ENCODE data around the gene GPRC5C. TPM values are rescaled to one million over a fixed set of nuclear protein-coding genes. Genes with fewer than 3 reads are reported as not detected.
A peak's percentile ranks its signal among the peaks of the same experiment; 100 is the strongest.

The GPRC5C gene
- total and polyA plus RNA-seq, 2 of the 13 experiments (the other 11 are each of a cell fraction or from before 2014, with no cell fraction given) = 85.6 to 300 TPM

DNA sequence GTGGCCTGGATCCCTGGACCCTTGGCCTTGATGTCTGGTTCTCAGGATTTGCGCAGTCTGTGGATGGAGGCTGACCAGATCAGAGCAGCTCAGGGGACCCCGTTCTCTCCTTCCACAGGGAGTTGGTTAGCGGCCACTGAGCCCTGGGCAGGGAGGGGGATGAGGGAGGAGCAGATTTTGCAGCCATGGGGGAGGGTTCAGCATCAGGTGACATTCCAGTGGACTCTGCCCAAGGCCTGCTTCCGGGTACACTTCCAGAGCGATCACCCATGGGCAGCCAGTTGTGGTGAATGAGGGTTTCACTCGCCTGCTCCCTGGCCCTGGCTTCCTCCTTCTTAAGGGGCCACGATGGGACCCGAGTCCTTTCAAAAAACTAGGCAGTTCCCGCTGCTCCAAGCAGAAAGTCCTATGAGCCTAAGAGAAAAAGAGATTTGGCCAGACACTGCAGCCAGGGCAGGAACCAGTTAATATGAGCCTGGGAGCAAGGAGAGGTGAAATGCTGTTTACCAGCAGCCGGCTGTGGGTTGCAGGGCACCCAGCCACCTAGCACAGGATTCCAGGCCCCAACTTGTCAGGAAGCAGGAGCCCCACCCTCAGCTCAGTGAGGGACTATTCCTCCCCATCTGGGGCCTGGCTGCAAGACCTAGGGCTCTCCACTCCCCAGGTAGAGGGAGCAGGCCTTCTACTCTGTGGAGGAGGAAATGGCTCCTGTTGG lies 4.7 kb upstream of the GPRC5C start (continued):
- TF ChIP-seq ZNF577 (CRISPR knock-in tag; IDR thresholded peaks at IDR 0.05; ENCODE audit: borderline replicate concordance, low read depth) (no peak), ZNF562 (CRISPR knock-in tag; IDR thresholded peaks at IDR 0.05; ENCODE audit: borderline replicate concordance) (no peak), ZNF180 (CRISPR knock-in tag; IDR thresholded peaks at IDR 0.05; ENCODE audit: borderline replicate concordance, low read depth) (no peak), KDM5A (IDR thresholded peaks at IDR 0.05; ENCODE audit: borderline replicate concordance, low read length) (no peak), SRF (IDR thresholded peaks at IDR 0.05; ENCODE audit: low read depth, low read length) (peak; percentile 25; the same call in 1 of the 2 replicates), ZNF383 (CRISPR knock-in tag; IDR thresholded peaks at IDR 0.05; ENCODE audit: borderline replicate concordance) (no peak), KLF6 (CRISPR knock-in tag; IDR thresholded peaks at IDR 0.05) (peak; percentile 86; the same call in 1 of the 2 replicates), BORCS8-MEF2B (CRISPR knock-in tag; IDR thresholded peaks at IDR 0.05) (peak; percentile 73; the same call in 1 of the 2 replicates), ZBTB21 (CRISPR knock-in tag; IDR thresholded peaks at IDR 0.05) (no peak), TOE1 (CRISPR knock-in tag; IDR thresholded peaks at IDR 0.05) (no peak; the same call in 1 of the 2 replicates)
- TF ChIP-seq, protein P1, sequence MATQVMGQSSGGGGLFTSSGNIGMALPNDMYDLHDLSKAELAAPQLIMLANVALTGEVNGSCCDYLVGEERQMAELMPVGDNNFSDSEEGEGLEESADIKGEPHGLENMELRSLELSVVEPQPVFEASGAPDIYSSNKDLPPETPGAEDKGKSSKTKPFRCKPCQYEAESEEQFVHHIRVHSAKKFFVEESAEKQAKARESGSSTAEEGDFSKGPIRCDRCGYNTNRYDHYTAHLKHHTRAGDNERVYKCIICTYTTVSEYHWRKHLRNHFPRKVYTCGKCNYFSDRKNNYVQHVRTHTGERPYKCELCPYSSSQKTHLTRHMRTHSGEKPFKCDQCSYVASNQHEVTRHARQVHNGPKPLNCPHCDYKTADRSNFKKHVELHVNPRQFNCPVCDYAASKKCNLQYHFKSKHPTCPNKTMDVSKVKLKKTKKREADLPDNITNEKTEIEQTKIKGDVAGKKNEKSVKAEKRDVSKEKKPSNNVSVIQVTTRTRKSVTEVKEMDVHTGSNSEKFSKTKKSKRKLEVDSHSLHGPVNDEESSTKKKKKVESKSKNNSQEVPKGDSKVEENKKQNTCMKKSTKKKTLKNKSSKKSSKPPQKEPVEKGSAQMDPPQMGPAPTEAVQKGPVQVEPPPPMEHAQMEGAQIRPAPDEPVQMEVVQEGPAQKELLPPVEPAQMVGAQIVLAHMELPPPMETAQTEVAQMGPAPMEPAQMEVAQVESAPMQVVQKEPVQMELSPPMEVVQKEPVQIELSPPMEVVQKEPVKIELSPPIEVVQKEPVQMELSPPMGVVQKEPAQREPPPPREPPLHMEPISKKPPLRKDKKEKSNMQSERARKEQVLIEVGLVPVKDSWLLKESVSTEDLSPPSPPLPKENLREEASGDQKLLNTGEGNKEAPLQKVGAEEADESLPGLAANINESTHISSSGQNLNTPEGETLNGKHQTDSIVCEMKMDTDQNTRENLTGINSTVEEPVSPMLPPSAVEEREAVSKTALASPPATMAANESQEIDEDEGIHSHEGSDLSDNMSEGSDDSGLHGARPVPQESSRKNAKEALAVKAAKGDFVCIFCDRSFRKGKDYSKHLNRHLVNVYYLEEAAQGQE (IDR thresholded peaks at IDR 0.05; ENCODE audit: borderline replicate concordance in 1 of 2, low read depth in 1 of 2, low read length in 2 of 2) = peak in 1 of 2 experiments; percentile 81; a peak in 2 of 4 replicates
- TF ChIP-seq, protein P2, sequence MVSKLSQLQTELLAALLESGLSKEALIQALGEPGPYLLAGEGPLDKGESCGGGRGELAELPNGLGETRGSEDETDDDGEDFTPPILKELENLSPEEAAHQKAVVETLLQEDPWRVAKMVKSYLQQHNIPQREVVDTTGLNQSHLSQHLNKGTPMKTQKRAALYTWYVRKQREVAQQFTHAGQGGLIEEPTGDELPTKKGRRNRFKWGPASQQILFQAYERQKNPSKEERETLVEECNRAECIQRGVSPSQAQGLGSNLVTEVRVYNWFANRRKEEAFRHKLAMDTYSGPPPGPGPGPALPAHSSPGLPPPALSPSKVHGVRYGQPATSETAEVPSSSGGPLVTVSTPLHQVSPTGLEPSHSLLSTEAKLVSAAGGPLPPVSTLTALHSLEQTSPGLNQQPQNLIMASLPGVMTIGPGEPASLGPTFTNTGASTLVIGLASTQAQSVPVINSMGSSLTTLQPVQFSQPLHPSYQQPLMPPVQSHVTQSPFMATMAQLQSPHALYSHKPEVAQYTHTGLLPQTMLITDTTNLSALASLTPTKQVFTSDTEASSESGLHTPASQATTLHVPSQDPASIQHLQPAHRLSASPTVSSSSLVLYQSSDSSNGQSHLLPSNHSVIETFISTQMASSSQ (IDR thresholded peaks at IDR 0.05; ENCODE audit: low read depth) = no peak; the same call in 1 of the 2 replicates
- TF ChIP-seq, protein P2 (CRISPR knock-in tag; IDR thresholded peaks at IDR 0.05; ENCODE audit: borderline replicate concordance) = peak; percentile 57; the same call in 1 of the 2 replicates
- TF ChIP-seq, protein P3, sequence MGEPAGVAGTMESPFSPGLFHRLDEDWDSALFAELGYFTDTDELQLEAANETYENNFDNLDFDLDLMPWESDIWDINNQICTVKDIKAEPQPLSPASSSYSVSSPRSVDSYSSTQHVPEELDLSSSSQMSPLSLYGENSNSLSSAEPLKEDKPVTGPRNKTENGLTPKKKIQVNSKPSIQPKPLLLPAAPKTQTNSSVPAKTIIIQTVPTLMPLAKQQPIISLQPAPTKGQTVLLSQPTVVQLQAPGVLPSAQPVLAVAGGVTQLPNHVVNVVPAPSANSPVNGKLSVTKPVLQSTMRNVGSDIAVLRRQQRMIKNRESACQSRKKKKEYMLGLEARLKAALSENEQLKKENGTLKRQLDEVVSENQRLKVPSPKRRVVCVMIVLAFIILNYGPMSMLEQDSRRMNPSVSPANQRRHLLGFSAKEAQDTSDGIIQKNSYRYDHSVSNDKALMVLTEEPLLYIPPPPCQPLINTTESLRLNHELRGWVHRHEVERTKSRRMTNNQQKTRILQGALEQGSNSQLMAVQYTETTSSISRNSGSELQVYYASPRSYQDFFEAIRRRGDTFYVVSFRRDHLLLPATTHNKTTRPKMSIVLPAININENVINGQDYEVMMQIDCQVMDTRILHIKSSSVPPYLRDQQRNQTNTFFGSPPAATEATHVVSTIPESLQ (CRISPR knock-in tag; conservative IDR thresholded peaks at IDR 0.05) = peak; percentile 63; the same call in 1 of the 2 replicates
- TF ChIP-seq, protein P4, sequence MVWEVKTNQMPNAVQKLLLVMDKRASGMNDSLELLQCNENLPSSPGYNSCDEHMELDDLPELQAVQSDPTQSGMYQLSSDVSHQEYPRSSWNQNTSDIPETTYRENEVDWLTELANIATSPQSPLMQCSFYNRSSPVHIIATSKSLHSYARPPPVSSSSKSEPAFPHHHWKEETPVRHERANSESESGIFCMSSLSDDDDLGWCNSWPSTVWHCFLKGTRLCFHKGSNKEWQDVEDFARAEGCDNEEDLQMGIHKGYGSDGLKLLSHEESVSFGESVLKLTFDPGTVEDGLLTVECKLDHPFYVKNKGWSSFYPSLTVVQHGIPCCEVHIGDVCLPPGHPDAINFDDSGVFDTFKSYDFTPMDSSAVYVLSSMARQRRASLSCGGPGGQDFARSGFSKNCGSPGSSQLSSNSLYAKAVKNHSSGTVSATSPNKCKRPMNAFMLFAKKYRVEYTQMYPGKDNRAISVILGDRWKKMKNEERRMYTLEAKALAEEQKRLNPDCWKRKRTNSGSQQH (CRISPR knock-in tag; IDR thresholded peaks at IDR 0.05; ENCODE audit: low read depth) = peak; percentile 89

All from HepG2 (cell line).